ENCODE data around the gene COMTD1.

Gene COMTD1

DNA sequence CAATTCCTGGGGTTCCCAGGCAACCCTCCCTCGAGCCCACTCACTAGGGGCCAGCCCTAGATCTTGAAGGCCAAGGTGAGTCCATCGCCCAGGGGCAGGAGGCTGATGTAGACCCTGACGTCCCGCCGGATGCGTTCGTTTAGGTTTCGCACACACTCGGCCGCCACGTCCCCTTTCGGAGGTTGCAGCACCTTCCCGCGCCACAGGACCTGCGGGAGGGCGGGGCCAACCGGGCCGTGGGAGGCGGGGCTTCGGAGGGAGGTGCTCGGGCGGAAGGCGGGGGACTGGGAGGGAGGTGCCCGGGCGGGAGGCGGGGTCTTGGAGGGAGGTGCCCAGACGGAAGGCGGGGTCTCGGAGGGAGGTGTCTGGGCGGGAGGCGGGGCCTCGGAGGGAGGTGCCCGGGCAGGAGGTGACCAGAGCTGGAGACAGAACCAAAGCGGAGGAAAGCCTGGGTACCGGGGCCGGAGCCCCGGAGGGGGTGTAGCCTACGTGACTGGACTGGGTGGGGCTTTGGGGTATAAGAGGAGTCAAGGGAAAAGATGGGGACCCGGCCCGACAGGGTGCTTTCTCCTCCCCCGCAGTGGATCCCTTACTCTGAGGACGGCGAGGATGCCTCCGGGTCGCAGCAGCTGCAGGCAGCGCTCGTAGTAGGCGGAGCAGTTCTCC, 1.6 kb downstream of the COMTD1 start:
- TF ChIP-seq, protein P1, sequence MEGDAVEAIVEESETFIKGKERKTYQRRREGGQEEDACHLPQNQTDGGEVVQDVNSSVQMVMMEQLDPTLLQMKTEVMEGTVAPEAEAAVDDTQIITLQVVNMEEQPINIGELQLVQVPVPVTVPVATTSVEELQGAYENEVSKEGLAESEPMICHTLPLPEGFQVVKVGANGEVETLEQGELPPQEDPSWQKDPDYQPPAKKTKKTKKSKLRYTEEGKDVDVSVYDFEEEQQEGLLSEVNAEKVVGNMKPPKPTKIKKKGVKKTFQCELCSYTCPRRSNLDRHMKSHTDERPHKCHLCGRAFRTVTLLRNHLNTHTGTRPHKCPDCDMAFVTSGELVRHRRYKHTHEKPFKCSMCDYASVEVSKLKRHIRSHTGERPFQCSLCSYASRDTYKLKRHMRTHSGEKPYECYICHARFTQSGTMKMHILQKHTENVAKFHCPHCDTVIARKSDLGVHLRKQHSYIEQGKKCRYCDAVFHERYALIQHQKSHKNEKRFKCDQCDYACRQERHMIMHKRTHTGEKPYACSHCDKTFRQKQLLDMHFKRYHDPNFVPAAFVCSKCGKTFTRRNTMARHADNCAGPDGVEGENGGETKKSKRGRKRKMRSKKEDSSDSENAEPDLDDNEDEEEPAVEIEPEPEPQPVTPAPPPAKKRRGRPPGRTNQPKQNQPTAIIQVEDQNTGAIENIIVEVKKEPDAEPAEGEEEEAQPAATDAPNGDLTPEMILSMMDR (IDR thresholded peaks at IDR 0.05): no peak

DNA sequence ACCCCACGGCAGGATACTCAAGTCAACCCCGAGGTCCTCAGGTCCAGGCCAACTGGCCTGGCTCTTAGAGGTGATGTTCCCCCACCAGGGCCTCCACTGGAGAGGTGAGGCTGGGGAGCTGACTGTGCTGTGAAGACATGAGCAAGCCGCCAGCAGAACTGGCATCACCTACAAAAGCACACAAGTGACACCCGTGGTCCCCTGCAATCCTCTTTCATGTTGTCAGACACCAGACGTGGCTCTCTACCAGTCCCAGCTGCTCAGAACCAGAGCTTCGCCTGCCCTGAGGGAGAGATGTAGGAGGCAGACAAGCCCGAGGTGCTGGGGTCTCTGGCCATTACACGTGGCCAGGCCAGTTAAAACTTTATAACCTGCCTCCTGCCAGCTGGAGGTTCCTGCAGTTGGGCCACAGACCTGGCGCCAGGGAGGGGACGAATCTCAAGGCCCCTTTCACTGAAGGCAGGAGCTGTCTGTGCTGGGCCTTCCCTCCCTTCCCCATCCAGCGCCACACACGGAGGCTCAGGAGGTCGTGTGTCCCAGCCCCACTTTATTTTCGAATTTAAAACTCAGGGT, 2.2 kb downstream of the COMTD1 start:
- TF ChIP-seq, protein P1 (IDR thresholded peaks at IDR 0.05): no peak

DNA sequence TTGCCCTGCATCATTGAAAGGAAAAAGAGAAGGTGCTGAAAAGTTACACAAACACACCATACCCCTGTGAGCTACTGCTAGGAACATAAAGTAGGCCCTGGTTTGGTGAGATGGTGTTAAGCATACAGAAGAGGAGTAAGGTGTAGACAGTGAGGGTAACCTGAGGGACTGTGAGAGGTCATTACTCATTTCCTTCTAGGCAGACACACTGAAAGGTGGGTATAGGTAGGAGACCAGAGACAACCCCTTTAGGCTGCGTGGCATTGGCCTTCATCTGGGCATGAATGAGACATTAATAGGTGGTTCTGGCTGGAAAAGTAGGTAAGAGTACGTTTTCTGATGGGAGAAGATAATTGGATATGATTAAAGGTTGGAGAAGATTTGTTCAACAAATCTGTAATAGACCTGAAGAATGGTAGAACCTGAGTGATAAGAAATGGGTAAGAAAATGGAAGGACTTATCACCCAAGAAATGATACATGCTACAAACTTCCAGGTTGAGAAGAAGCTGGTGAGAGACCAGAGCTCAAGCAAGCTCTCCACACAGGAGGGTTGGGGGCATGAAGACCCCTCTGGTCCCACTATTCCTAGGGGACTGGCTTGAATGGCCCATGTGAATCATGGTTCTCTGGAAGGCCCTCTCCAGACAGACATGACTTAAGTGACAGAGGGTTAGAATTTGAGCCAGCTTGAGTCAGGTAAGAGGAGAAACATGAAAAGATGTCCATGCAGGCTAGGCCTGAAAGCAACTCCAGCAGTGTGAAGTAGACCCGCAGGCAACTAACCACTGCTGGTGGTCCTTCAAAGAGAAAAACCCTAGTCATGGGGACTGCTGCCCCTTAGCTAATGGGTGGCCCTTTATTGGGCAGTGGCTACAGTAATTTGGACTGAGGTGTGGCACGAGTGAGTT, 3.8 kb downstream of the COMTD1 start:
- TF ChIP-seq, protein P1 (IDR thresholded peaks at IDR 0.05): no peak

DNA sequence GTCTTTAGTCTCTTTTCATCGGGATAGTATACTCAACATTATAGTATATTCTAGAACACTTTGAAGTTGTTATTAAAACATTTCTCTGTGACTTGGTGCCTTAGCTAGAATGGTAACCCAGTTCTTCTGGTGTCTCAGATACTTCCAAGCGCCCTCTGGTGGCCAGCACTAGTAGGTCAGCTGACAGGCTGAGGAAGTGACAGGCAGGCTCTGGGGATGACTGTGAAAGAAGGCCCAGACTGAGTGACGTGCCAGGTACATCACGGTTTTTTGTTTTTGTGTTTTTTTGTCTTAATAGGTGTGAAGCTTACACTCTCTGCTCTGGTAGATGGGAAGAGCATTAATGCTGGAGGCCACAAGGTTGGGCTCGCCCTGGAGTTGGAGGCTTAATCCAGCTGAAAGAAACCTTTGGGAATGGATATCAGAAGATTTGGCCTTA, 5.1 kb downstream of the COMTD1 start:
- TF ChIP-seq, protein P1 (IDR thresholded peaks at IDR 0.05): peak; percentile 95

DNA sequence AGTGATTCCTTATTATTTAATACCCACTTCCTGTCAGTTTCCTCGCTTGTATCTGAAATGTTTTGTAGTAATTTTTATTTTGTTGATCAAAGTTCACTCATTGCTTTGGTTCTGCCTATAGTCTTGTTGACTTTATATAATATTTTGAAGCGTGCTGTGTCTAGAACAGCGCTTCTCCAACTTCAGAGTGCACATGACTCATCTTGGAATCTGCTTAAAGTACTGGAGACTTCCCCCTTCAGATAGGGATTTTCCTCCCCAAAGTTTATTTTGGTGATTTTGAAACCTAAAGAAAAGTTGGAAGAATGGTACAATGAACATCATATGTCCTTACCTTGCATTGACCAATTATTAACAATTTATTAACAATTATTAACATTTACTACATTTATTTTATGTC, 5.8 kb downstream of the COMTD1 start:
- TF ChIP-seq, protein P1 (IDR thresholded peaks at IDR 0.05): no peak

DNA sequence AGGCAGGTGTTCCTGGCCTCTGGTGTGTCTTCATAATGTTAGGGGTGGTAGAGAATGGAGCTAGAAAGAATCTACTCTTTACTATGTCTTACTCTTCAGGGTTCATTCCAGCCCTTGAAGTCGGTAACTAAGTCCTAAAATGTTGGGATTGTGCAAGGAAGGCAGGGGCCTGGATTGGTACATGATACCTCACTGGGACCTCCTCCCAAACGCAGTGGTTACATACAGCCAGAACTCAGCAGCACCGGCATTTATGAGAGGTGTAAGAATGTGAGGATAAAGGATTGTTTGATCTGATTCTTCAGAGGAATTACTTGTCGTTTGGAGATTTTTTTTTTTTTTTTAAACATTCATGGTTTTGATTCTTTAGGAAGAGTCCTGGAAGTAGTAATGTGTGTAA, 6.9 kb downstream of the COMTD1 start:
- TF ChIP-seq, protein P1 (IDR thresholded peaks at IDR 0.05): no peak

DNA sequence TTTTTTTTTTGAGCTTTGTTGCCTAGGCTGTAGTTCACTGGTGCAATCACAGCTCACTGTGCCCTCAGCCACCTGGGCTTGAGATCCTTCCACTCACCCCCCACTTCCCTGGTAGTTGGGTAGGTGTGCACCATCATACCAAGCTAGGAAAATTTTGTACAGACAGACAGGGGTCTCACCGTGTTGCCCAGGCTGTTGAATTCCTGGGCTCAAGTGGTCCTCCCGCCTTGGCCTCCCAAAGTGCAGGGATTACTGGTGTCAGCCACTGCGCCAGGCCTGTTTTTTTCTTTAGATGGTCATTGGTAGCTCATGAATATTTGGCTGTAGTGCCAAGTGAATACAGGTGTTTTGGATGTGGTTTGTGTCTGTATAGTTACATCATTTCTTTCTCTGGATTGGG, 7.5 kb downstream of the COMTD1 start:
- TF ChIP-seq, protein P1 (IDR thresholded peaks at IDR 0.05): no peak
